Measurements from ENCODE around the gene ACKR2.

Gene ACKR2

DNA sequence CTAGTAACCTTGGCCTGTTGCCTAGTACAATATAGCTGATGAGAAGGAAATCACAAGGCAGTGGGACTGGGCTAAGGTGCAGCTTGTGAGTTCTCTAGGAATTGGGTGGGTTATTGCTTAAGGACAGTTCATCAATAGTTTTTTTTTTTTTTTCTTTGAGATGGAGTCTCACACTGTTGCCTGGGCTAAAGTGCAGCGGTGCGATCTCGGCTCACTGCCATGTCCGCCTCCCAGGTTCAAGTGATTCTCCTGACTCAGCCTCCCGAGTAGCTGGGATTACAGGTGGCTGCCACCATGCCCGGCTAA, 11.5 kb downstream of the ACKR2 start:
- H3K27ac ChIP-seq, result no peak overlapping the region
- H4K20me1 ChIP-seq, result no peaks in the 10 kb centered on the region
- H3K27me3 ChIP-seq, result no peaks in the 10 kb centered on the region
- no peaks in the 10 kb centered on the region for H3K36me3 ChIP-seq
- no peak overlapping the region for H3K4me3 ChIP-seq
- TF ChIP-seq Cebpa-rat (IDR thresholded peaks at IDR 0.05), result no peak
- H3K4me2 ChIP-seq, result no peak overlapping the region
- H3K9me3 ChIP-seq (replicated peaks in 1 of 11), result peaks cover 0 to 6% (median 0%) of the 10 kb centered on the region in 11 experiments; a peak in 3 of 22 replicates
- no peak overlapping the region for H3K9ac ChIP-seq
- peaks cover 0 to 16% (median 8%) of the 10 kb centered on the region in 10 experiments; a peak in 10 of 20 replicates for H3K4me1 ChIP-seq

DNA sequence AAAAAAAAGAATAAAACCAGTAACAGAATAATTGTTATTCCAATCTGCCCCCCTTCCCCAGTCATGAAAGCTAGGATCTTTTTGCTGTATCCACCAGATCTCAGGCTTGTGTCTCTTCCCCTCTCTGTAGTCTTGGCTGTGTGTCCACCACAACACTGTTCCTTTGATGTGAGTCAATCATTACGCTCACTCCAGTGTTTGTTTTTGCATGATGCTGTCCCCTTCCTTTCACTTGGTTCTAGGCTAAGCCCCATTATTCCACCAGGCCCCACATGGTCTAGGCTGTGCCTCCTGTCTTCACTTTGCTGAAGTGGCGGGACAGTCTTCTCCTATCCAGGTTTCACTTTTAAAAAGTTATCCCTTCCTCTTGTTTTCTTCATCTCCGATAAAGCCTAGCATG, 13.6 kb downstream of the ACKR2 start:
- no peak overlapping the region for H3K9ac ChIP-seq

DNA sequence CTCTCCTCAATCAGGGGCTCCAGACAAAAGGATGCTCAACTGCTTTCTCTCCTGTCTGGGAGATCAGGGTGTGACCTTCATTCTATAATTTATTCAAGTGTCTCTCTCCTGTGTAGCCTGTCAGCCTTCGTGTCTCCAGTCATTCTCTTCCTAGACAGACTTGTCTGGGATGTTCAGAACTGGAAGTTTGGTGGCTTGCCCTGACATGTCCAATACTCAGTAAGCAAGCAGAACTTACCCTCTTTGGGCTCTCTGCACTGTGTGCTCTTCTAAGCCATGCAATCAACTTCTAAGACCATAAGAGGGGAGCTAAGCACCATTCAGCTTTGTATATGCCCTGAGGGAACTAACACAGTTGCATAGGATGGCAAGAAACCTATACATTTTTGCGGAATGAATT, 14.1 kb downstream of the ACKR2 start:
- H3K9me3 ChIP-seq (replicated peaks in 1 of 11), result peaks cover 0 to 6% (median 0%) of the 10 kb centered on the region in 11 experiments; a peak in 3 of 22 replicates
- peak overlapping the region in 4 of 11 experiments; percentile 0 to 54 (median 24); a peak in 6 of 22 replicates for H3K4me2 ChIP-seq
- no peaks in the 10 kb centered on the region for H3K36me3 ChIP-seq
- H3K4me1 ChIP-seq, result peaks cover 0 to 16% (median 8%) of the 10 kb centered on the region in 10 experiments; a peak in 10 of 20 replicates
- no peak for TF ChIP-seq Cebpa-rat (IDR thresholded peaks at IDR 0.05)
- no peaks in the 10 kb centered on the region for H4K20me1 ChIP-seq
- H3K9ac ChIP-seq, result no peak overlapping the region
- no peak overlapping the region for H3K4me3 ChIP-seq
- H3K27me3 ChIP-seq, result no peaks in the 10 kb centered on the region
- 0 out of 22 replicates have a peak overlapping the region, but pooled peaks of 1 of the 11 experiments have one; percentile 14 for H3K27ac ChIP-seq

More for the DNA sequence above, 13.6 kb downstream of the ACKR2 start:
- Histone ChIP-seq H3K27me3 (no peaks in the 10 kb centered on the region), H3K36me3 (no peaks in the 10 kb centered on the region), H4K20me1 (no peaks in the 10 kb centered on the region), H3K9me3 (replicated peaks in 1 of 11) (peaks cover 0 to 6% (median 0%) of the 10 kb centered on the region in 11 experiments; a peak in 3 of 22 replicates), H3K4me2 (peak overlapping the region in 5 of 11 experiments; percentile 0 to 54 (median 15); a peak in 7 of 22 replicates), H3K27ac (no peak overlapping the region), H3K4me1 (peaks cover 0 to 16% (median 8%) of the 10 kb centered on the region in 10 experiments; a peak in 10 of 20 replicates), H3K4me3 (no peak overlapping the region)
- no peak for TF ChIP-seq Cebpa-rat (IDR thresholded peaks at IDR 0.05)

DNA sequence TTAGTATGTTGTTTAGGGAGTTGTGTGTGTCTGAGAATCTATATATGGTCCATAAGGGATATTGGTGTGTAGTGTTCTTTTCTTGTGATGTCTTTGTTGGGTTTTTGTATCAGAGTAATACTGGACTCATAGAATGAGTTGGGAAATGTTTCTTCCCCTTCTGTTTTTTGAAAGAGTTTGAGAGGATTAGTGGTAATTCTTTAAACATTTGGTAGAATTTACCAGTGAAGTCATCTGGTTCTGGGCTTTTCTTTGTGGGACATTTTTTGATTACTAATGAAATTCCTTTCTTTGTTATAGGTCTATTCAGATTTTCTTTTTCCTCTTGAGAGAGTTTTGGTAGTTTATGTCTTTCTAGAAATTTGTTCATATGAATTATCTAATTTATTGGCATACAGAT, 16.9 kb downstream of the ACKR2 start:
- no peak for TF ChIP-seq Cebpa-rat (IDR thresholded peaks at IDR 0.05)
- no peak overlapping the region for H3K9ac ChIP-seq
- H3K36me3 ChIP-seq, result no peaks in the 10 kb centered on the region
- H3K4me2 ChIP-seq, result no peak overlapping the region
- no peak overlapping the region for H3K4me3 ChIP-seq
- no peaks in the 10 kb centered on the region for H3K27me3 ChIP-seq
- H3K27ac ChIP-seq, result no peak overlapping the region
- H3K9me3 ChIP-seq (replicated peaks in 1 of 11), result peaks cover 0 to 6% (median 0%) of the 10 kb centered on the region in 11 experiments; a peak in 3 of 22 replicates
- H3K4me1 ChIP-seq, result peaks cover 6 to 16% (median 11%) of the 10 kb centered on the region in 10 experiments; a peak in 16 of 20 replicates
- no peaks in the 10 kb centered on the region for H4K20me1 ChIP-seq

DNA sequence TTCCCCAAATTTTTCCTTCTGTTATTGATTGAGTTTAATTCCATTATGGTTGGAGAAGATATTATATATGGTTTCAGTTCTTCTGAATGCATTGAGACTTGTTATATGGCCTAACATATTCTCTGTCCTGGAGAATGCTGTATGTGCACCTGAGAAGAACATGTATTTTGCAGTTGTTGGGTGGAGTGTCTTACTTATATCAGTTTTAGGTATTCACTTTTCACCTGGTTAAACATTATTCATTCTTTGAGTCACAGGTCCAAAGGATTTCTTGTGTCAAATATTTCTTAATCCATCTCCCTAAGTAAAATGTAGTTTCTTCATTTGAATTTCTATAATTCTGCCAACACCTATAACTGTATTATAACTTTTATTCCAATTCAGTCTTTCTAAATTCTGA, 17.8 kb downstream of the ACKR2 start:
- Histone ChIP-seq H3K4me3 (no peak overlapping the region), H3K4me2 (no peak overlapping the region), H3K9me3 (replicated peaks in 1 of 11) (peaks cover 0 to 6% (median 0%) of the 10 kb centered on the region in 11 experiments; a peak in 3 of 22 replicates), H3K4me1 (peaks cover 9 to 22% (median 14%) of the 10 kb centered on the region in 10 experiments; a peak in 17 of 20 replicates), H3K36me3 (no peaks in the 10 kb centered on the region), H4K20me1 (no peaks in the 10 kb centered on the region), H3K27me3 (no peaks in the 10 kb centered on the region), H3K27ac (no peak overlapping the region), H3K9ac (no peak overlapping the region)
- TF ChIP-seq Cebpa-rat (IDR thresholded peaks at IDR 0.05), result no peak

DNA sequence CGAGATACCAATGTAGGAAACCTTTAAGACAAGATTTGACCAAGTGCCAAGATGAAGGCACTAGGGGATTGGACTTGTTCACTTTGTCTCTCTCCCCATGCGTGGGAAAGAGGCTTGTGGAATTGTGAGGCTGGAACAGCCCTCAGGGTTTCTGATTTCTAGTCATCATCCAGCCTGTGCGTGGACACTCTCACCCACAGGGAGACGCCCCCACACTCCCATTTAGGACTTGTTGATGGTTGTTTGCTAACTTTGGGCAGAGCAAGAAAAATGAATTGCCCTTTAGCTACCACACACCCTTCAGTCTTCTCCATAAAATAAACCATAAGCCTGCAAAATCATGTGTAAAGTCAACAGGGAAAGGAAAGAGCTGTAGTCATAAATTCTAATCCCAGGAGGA, 18.4 kb downstream of the ACKR2 start:
- peaks cover 8 to 18% (median 12%) of the 10 kb centered on the region in 10 experiments; a peak in 17 of 20 replicates for H3K4me1 ChIP-seq
- TF ChIP-seq Cebpa-rat (IDR thresholded peaks at IDR 0.05), result no peak

DNA sequence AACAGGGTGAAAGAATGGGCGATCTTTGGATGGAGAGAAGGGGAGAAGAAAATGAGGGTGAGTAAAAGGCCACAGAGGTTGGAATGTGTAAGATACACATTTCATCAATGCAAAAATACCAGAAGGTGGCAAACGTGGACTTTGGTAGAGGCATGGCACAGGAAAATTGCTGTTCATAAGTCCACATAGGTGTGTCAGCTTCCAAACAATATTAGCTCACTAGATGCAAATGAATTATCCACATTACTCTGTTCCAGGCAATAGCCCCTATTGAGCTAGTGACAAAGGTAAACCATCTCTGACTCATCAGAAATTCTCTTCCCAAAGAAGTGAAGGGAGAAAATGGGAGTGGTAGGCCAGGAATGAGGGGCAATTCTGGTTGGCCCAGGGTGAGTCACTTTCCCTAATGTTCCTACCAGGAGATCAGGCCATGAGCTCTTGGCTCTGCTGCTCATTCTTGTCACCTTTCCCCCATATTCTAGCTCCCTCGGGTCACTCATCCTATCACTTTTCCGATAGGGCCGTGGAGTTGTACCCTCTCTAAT, 19.9 kb downstream of the ACKR2 start:
- no peak overlapping the region for H3K4me2 ChIP-seq
- no peaks in the 10 kb centered on the region for H4K20me1 ChIP-seq
- peaks cover 0 to 6% (median 0%) of the 10 kb centered on the region in 11 experiments; a peak in 3 of 22 replicates for H3K9me3 ChIP-seq (replicated peaks in 1 of 11)
- TF ChIP-seq Cebpa-rat (IDR thresholded peaks at IDR 0.05), result no peak
- H3K27me3 ChIP-seq, result no peaks in the 10 kb centered on the region
- no peak overlapping the region for H3K27ac ChIP-seq
- peaks cover 0 to 14% (median 8%) of the 10 kb centered on the region in 10 experiments; a peak in 11 of 20 replicates for H3K4me1 ChIP-seq
- no peak overlapping the region for H3K4me3 ChIP-seq
- H3K9ac ChIP-seq, result no peak overlapping the region
- no peaks in the 10 kb centered on the region for H3K36me3 ChIP-seq

More for the DNA sequence above, 18.4 kb downstream of the ACKR2 start:
- H3K4me3 ChIP-seq, result no peak overlapping the region
- H3K27ac ChIP-seq, result no peak overlapping the region
- H3K36me3 ChIP-seq, result no peaks in the 10 kb centered on the region
- H3K4me2 ChIP-seq, result no peak overlapping the region
- H3K9ac ChIP-seq, result no peak overlapping the region
- H3K27me3 ChIP-seq, result no peaks in the 10 kb centered on the region
- H4K20me1 ChIP-seq, result no peaks in the 10 kb centered on the region
- peaks cover 0 to 6% (median 0%) of the 10 kb centered on the region in 11 experiments; a peak in 3 of 22 replicates for H3K9me3 ChIP-seq (replicated peaks in 1 of 11)

DNA sequence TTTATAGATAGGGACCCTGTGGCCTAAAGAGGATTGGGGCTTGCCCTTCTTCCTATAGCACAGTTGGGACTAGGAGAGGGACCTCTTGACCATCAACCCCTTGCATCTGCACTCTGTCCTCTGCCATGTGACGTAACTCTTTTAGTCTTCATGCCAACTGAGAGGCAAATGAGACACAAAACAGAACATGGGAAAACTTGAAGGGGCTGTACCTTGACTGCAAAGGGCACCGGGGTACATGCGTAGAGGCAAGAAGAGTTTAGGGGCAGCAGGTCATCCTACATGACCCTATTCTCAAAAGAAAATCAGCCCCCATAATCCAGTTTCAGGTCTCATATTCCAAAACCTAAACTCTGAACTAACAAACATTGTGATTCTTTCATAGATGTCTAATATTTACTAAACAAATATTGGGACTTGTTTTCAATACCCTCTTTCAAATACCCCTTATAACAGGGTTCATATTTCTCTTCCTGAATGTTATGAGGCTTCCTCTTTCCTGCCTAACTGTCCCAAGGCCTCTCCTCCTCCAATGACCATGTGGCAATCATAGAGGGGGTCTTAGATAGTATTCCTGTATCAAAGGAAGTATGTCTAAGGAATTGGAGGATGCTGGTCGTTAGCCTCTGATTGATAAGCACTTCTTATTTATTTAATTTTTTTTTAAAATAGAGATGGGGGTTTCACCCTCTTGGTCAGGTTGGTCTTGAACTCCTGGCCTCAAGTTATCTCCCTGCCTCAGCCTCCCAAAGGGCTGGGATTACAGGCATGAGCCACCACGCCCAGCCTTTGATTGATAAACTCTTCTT, 20.6 kb downstream of the ACKR2 start:
- no peak overlapping the region for H3K9ac ChIP-seq
- H4K20me1 ChIP-seq, result no peaks in the 10 kb centered on the region
- peaks cover 0 to 14% (median 8%) of the 10 kb centered on the region in 10 experiments; a peak in 11 of 20 replicates for H3K4me1 ChIP-seq
- H3K4me3 ChIP-seq, result no peak overlapping the region
- H3K36me3 ChIP-seq, result no peaks in the 10 kb centered on the region
- H3K27me3 ChIP-seq, result no peaks in the 10 kb centered on the region
- no peak overlapping the region for H3K27ac ChIP-seq
- no peaks in the 10 kb centered on the region; a peak in 1 of 22 replicates for H3K9me3 ChIP-seq (replicated peaks in 1 of 11)
- H3K4me2 ChIP-seq, result no peak overlapping the region
- TF ChIP-seq Cebpa-rat (IDR thresholded peaks at IDR 0.05), result no peak
